HTERT RPE-1 (cell line): Measurements from ENCODE around the gene C1orf185.
"Not testable (repeated sequence)": the region's sequence is repeated elsewhere in the genome, so short reads cannot be mapped to it uniquely, and the experiment has no call there.

ENCODE experiments used
- in situ Hi-C: fragments of 300-500 bp; cut with MboI; formaldehyde crosslinking; loops from 4 replicates; pipeline ENCODE4 v1.14.3; 2020; ENCODE audit warnings: low sequenced_read_pairs

The C1orf185 gene

DNA sequence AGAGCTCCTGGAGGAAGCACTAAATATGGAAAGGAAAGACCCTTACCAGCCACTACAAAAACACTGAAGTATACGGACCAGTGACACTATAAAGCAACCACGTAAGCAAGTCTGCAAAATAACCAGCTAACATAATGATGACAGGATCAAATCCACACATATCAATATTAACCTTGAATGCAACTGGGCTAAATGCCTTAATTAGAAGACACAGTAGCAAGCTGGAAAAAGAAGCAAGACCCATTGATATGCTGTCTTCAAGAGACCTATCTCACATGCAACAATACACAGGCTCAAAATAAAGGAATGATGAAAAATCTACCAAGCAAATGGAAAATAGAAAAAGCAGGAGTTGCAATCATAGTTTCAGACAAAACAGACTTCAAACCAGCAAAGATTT, 31.0 kb downstream of the C1orf185 start:
- in situ Hi-C loops = no loop called here

DNA sequence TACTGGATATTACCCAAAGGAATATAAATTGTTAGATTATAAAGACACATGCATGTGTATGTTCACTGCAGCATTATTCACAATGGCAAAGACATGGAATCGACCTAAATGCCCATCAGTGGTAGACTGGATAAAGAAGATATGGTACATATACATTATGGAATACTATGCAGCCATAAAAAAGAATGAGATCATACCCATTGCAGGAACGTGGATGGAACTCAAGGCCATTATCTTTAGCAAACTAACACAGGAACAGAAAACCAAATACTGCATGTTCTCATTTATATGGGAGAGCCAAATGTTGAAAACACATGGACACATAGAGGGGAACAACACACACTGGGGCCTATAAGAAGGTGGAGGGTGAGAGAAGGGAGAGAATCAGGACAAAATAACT, 35.7 kb downstream of the C1orf185 start:
- in situ Hi-C loops = not testable (repeated sequence)

- in situ Hi-C loops = no loop called here
These were observed 37.4 kb downstream of the C1orf185 start for GRCh38 chr1:51139474-51139873.

GRCh38 chr1:51147394-51147793, 45.4 kb downstream of the C1orf185 start:
- in situ Hi-C loops = no loop called here

- in situ Hi-C loops = no loop called here
These were observed 52.7 kb downstream of the C1orf185 start for GRCh38 chr1:51154776-51155175.

DNA sequence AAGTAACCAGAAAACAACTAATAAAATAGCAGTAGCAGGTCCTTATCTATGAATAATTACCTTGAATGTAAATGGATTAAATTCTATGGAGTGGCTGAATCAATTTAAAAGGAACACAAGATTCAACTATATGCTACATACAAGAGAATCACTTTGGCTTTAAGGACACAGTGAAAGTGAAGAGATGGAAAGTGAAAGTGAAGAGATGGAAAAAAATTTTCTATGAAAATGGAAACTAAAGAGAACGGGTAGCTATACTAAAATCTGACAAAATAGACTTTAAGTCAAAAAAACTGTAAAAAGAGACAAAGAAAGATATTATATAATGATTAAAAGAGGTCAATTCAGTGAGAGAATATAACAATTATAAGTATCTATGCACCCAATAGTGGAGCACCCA, 54.7 kb downstream of the C1orf185 start:
- in situ Hi-C loops = no loop called here

- in situ Hi-C loops = no loop called here
These were observed 55.4 kb downstream of the C1orf185 start for GRCh38 chr1:51157395-51157794.

- in situ Hi-C loops = no loop called here
These were observed 56.2 kb downstream of the C1orf185 start for GRCh38 chr1:51158263-51158662.

DNA sequence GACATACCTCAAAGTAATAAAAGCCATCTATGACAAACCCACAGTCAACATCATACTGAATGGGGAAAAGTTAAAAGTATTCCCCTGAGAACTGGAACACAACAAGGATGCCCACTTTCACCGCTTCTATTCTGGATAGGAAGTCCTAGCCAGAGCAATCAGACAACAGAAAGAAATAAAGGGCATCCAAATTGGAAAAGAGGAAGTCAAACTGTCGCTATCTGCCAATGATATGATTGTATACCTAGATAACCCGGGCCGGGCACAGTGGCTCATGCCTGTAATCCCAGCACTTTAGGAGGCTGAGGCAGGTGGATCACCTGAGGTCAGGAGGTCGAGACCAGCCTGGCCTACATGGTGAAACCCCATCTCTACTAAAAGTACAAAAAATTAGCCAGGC, 60.5 kb downstream of the C1orf185 start:
- in situ Hi-C loops = not testable (repeated sequence)

DNA sequence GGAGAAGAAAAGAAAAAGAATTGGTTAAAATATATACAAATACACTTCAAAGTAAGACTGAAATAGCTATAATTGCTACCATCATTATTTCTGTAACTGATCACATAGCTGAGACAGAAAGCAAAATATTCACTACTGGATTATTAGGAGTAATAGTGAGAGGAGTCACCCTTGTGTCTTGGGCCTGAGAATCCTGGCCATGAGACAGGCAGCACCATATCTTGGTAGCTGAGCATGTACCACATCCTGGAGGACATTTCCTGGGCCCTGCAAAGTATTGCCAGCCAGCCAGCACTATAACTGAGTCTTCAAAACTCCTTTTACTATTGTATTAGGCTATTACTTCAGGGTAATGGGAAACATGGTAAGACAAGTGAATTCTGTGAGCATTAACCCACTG, 63.5 kb downstream of the C1orf185 start:
- in situ Hi-C loops = no loop called here

DNA sequence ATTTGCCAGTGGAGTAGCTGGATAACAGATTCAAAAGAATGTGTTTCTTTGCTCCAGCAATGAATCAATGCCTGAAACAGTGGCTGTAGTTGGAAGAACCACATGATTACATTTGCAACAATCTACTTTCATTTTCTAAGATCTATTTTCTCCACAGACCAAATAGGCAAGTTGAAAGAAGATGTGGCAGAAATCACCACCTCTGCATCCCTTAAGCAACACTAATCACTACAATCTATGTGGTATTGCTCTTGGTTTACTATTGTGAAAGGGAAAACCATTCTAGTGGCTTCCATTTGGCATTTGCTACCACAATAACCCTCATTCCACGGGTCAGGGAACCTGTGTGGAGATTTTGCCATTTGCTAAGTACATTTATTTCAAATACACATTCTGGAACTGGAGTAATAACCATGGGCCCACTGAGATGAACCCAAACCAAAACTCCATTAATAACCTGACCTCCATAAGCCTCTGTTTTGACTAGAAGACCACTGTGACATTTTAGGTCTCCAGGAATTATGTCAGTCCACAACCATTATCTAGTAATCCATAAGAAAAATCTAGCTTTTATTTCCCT, 66.3 kb downstream of the C1orf185 start:
- in situ Hi-C loops = no loop called here

DNA sequence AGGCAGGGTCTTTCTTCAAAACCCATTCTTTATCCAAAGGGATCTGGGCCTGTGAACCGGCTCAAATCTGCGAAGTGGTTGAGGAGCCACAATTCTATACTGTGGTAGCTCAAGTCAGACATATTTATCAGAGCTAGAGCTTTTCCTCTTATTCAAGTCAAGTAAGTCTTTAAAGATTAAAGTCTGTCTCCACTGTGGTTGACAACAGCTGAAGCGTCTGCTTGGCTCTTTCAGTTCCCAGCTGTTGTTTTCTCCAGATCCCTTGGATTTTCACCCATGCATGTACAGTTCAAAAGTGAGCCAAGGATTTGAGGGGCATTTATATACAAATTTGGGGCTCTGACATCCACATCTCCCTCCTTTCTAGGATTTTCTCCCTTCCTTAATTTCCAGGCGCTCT, 66.9 kb downstream of the C1orf185 start:
- in situ Hi-C loops = no loop called here

- in situ Hi-C loops = no loop called here
These were observed 68.3 kb downstream of the C1orf185 start for GRCh38 chr1:51170342-51170741.

DNA sequence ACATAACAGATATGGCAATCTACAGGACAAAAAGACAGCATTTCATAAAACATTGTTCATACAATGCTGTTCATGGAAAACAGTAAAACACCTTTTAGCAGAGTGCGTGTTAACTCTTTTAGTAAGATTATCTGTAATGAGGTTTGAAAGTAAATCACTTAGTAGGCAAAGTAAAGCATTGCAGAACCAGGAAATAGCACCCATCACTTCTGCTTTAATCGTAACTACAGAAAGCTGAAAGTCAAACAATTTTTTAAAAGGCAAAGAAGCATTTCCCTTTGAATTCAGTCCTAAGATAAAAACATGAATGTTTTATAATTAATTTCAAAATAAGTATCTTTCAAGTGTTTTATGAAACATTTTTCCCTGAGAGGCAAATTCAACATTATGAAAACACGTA, 70.8 kb downstream of the C1orf185 start:
- in situ Hi-C loops = no loop called here

GRCh38 chr1:51175278-51175677, 73.2 kb downstream of the C1orf185 start:
- in situ Hi-C loops = no loop called here

DNA sequence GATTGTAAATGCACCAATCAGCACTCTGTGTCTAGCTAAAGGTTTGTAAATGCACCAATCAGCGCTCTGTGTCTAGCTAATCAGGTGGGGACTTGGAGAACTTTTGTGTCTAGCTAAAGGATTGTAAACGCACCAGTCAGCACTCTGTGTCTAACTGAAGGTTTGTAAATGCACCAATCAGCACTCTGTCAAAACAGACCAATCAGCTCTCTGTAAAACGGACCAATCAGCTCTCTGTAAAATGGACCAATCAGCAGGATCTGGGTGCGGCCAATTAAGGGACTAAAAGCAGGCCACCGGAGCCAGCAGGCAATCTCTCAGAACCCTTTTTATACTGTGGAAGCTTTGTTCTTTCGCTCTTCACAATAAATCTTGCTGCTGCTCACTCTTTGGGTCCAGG, 76.0 kb downstream of the C1orf185 start:
- in situ Hi-C loops = not testable (repeated sequence)

DNA sequence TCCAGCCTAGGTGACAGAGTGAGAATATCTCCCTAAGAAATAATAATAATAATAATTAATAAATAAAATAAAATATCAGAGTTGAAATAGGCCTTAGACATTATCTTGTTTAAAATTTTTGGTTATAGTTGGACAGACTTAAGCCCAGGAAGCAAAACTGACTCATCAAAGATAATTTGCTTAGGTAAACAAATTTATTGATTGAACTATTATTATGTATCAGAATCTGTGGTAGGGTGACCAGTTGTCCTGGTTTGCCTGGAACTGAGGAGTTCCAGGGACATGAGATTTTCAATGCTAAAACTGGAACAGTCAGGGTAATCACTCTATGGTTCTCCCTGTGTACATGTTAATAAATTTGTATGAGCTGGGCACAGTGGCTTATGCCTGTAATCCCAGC, 86.2 kb downstream of the C1orf185 start:
- in situ Hi-C loops = no loop called here

DNA sequence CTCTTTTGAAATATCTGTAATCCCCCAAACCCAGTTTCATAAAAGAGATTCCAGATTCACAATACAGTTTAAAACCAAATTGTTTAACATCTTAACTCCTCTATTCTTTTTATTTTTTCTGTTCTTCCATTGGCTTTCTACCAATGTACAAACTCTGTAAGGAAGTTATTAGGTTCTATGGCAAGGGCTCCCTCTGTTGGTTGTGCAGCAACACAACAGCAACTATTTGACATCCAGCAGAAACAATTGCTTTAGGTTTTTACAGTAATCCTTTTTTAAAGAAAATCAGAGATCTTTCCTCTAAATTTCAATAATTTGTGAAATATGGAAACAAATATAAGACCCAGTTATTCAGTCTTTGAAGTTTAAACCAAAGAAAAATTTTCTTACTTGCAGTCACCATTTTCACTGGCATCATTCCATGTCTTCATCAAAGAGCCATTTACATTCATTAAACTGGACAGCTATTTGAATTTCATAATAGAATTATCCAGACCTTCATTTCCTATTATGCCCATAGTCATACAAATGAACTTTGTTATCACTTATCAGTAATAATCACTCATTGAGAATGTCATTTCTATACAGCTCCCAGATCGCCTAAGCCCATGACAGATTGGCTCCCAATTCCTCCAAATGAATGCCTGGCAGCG, 87.5 kb downstream of the C1orf185 start:
- in situ Hi-C loops = no loop called here

- in situ Hi-C loops = no loop called here
These were observed 88.9 kb downstream of the C1orf185 start for GRCh38 chr1:51190961-51191360.

- in situ Hi-C loops = no loop called here
These were observed 90.3 kb downstream of the C1orf185 start for GRCh38 chr1:51192213-51192843.

DNA sequence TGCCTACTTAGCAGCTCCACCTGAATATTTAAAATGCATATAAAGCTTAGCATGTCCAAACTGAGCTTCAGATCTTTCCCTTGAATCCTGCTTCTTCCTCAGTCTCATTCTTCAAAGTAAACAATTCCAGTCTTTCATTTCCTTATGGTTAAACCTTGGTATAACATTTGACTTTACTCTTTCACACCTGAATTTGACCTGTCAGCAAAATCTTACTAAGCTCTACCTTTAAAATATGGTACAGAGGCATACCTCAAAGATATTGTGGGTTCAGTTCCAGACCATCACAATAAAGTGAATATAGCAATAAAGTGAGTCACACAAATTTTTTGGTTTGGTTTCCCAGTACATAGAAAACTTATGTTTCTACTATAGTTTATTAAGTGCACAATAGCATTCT, 91.5 kb downstream of the C1orf185 start:
- in situ Hi-C loops = no loop called here
